Measurements from ENCODE around the gene FBRSL1.

Gene FBRSL1

DNA sequence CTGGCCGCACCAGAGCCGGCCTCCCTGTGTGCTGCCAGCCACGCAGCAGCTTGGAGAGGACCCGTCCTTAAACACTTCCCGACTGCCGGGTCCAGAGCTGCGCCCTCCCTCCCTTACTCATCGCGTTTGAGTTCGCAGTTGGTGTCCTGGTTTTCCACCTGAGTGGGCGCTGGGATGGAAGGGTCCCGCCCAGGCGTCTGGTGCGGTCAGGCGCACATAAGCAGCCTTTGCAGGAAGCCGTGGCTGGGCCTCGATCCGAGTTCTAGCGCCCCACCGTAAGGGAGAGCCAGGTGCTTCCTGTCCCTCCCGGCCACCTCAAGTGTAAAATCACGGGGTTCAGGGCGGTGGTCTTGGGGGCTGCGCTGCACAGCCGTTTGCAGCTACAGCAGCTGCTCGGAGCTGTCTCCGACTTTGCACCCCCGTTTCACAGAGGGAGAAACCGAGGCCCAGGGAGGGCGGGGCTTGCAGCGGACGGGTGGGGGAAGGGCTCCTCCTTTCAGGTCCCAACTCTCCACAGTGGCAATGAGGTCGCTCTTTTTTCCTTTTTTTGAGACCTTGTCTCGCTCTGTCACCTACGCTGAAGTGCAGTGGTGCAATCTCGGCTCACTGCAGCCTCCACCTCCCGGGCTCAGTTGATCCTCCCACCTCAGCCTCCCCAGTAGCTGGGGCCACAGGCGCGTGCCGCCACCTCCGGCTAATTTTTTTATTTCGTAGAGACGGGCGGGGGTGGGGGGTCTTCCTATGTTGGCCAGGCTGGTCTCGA is 69.1 kb downstream of the FBRSL1 start:
- DNase-seq = no peak

DNA sequence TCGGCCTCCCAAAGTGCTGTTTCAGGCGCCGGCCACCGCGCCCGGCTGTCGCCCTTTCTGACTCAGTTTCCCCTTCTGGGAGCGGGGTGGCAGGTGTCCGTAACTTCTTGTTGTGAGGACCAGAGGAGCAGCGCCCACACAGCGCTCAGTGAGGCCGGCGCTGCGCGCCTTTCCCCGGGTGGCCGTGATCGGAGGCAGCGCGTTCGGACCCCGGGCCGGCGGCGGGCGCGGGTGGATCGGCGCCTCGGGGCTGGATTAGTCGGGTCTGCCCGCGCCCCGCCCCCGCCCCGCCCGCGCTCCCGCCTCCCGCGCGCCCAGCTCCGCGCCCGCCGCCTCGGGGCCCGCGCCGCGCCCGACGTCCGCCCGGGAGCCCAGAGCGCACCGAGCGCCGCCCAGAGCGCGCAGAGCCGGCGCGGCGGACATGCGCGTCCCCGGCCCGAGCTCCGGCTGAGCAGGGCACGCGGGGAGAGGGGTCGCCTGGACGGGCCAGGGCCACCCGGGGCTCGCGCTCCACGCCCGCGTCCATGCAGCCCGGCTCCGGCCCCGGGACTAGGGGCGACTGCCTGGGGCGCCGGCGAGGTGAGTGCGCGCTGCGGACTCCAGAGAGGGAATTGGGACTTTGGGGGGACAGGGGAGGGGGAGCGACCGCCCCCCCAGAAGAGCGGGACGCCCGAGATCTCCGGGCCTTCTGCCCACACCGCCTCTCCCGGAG is 69.9 kb downstream of the FBRSL1 start:
- peak; percentile 61 for DNase-seq

DNA sequence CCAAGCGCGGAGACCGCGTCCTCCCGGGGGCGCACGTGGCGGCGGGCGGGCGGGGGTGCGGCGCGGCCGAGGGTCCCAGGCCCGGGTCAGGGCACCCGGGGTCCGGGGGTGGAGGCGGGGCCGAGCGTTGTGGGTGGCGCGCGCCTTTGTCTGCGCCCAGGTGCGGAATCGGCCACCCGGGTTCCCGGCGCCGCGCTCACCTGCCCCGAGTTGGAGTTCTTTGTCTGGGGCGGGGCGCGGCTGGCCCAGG is 70.3 kb downstream of the FBRSL1 start:
- no peak for DNase-seq

DNA sequence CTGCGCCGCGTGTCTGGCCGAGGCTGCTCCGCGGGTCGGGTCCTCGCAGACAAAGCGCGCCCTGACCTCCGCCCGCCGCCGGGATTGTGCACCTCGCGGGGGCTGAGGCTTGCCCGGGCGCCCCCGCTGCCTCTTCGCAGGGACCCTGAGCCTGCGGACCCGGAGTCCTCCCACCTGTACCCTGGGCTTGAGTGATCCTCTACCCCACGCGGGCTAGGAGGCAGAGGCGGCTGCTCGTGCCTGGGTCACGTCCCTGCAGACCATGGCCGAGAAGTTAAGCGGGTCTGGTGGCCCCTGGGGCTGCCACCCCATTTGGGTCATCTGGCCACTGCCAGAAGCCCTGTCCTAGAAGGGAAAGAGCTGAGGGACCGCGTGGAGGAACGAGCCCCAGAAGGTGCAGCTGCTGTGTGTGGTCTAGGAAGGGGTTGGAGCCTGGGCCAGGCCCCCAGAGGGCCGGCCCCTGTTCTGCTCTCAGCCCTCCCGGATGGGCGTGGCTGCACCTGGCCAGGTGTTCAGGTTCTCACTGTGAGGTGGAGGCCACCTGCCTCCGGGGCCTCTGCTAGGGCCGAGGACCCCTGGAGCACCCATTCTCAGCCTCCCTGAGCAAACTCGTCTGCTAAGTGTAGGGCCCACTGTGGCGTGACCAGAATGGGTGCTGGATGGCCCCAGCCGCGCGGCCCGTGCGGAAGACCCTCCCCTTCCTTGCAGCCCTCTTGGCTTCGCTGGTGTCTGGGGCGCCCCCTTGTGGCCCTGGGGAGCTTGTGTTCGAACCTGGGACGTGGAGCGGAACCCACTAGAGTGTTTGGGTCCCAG is 70.9 kb downstream of the FBRSL1 start:
- DNase-seq = peak; percentile 62
